ENCODE measurements around the gene CSAD. TPM values are rescaled to one million over a fixed set of nuclear protein-coding genes. Genes with fewer than 3 reads are reported as not detected.

CSAD gene
- total and polyA plus RNA-seq, 11 donors, result 4.3 to 26.5 (median 8.2) TPM

GRCh38 chr12:53194973-53195372 lies 14.2 kb upstream of the CSAD start:
- intact Hi-C loops (cut with DNase I), result loop anchor here in 8 of 10 donors (2.0 to 5.0 kb wide), 4 partner anchors 33 to 128 kb away; no protein-coding TSS in a partner anchor

GRCh38 chr12:53193985-53194716 lies 13.4 kb upstream of the CSAD start:
- intact Hi-C loops (cut with DNase I), result loop anchor here in 4 of 10 donors (2.0 to 5.0 kb wide), 3 partner anchors 37 to 127 kb away; no protein-coding TSS in a partner anchor
- no peaks in the 10 kb centered on the region for H3K27me3 ChIP-seq
- TF ChIP-seq CTCF (IDR thresholded peaks at IDR 0.05) (no peak), POLR2A (IDR thresholded peaks at IDR 0.05) (no peak)
- H3K4me3 ChIP-seq, result no peak overlapping the region
- H3K27ac ChIP-seq, result no peak overlapping the region
- WGBS, 4 donors, result 71 to 75% (median 73%) methylated on average over 11 of the region's 11 CpGs
- ATAC-seq, result no peak
- no peaks in the 10 kb centered on the region for H3K9me3 ChIP-seq
- H3K4me1 ChIP-seq, result peaks cover 0 to 21% (median 9%) of the 10 kb centered on the region in 12 donors
- peaks cover 0 to 33% (median 5%) of the 10 kb centered on the region in 9 donors for H3K36me3 ChIP-seq
- no peak for DNase-seq

More at GRCh38 chr12:53194973-53195372, 14.2 kb upstream of the CSAD start:
- ATAC-seq (no peak), DNase-seq (no peak)
- Histone ChIP-seq H3K27ac (no peak overlapping the region), H3K4me3 (no peak overlapping the region), H3K9me3 (no peaks in the 10 kb centered on the region), H3K4me1 (peaks cover 0 to 22% (median 8%) of the 10 kb centered on the region in 12 donors), H3K27me3 (no peaks in the 10 kb centered on the region), H3K36me3 (peaks cover 0 to 33% (median 0%) of the 10 kb centered on the region in 9 donors)
- no peak for TF ChIP-seq POLR2A (IDR thresholded peaks at IDR 0.05)
- TF ChIP-seq CTCF (IDR thresholded peaks at IDR 0.05), result no peak
- WGBS, 4 donors, result 92 to 98% (median 95%) methylated on average over 1 of the region's 1 CpG

GRCh38 chr12:53193040-53193439 lies 12.3 kb upstream of the CSAD start:
- Histone ChIP-seq H3K4me3 (no peak overlapping the region), H3K4me1 (peaks cover 0 to 18% (median 8%) of the 10 kb centered on the region in 12 donors), H3K27me3 (no peaks in the 10 kb centered on the region), H3K27ac (no peak overlapping the region), H3K36me3 (peaks cover 0 to 44% (median 16%) of the 10 kb centered on the region in 9 donors), H3K9me3 (no peaks in the 10 kb centered on the region)
- ATAC-seq, result no peak
- TF ChIP-seq POLR2A (IDR thresholded peaks at IDR 0.05), result no peak
- TF ChIP-seq CTCF (IDR thresholded peaks at IDR 0.05), result no peak
- WGBS, 4 donors, result 80 to 92% (median 91%) methylated on average over 8 to 9 of the region's 9 CpGs
- intact Hi-C loops (cut with DNase I), result loop anchor here in 3 of 10 donors (5.0 kb wide), 2 partner anchors 36 to 126 kb away; no protein-coding TSS in a partner anchor
- DNase-seq, result no peak

- Histone ChIP-seq H3K27me3 (no peaks in the 10 kb centered on the region), H3K9me3 (no peaks in the 10 kb centered on the region), H3K4me3 (no peak overlapping the region), H3K27ac (no peak overlapping the region), H3K36me3 (peaks cover 0 to 49% (median 21%) of the 10 kb centered on the region in 9 donors), H3K4me1 (peaks cover 0 to 13% (median 4%) of the 10 kb centered on the region in 12 donors)
- DNase-seq, result no peak
- WGBS, 4 donors, result 89 to 95% (median 91%) methylated on average over 8 to 14 of the region's 14 CpGs
- no peak for ATAC-seq
- no peak for TF ChIP-seq CTCF (IDR thresholded peaks at IDR 0.05)
- no peak for TF ChIP-seq POLR2A (IDR thresholded peaks at IDR 0.05)
- intact Hi-C loops (cut with DNase I), result loop anchor here in 3 of 10 donors (5.0 kb wide), 2 partner anchors 35 to 125 kb away; no protein-coding TSS in a partner anchor
Observed at GRCh38 chr12:53192531-53193021, 11.9 kb upstream of the CSAD start.
